Mammary epithelial cell (primary cell): ENCODE results near the gene A1BG.

Experiments
- CTCF ChIP-seq, 2 donors: IDR thresholded peaks in 1 of 2; conservative IDR thresholded peaks in 1 of 2; 2 replicates each; pipeline ENCODE4 v1.5.1; 2011 to 2012; ENCODE audit warnings: inconsistent platforms in 2 of 2, low read length in 2 of 2, mild to moderate bottlenecking in 2 of 2, control low read depth in 1 of 2, low read depth in 1 of 2; ENCODE audit not compliant: insufficient read depth in 1 of 2; ENCODE audit errors: extremely low read depth in 1 of 2
- EZH2 ChIP-seq: IDR thresholded peaks from 2 replicates; pipeline ENCODE4 v1.6.1; 2012; ENCODE audit warnings: low read length, inconsistent platforms, borderline replicate concordance

DNA sequence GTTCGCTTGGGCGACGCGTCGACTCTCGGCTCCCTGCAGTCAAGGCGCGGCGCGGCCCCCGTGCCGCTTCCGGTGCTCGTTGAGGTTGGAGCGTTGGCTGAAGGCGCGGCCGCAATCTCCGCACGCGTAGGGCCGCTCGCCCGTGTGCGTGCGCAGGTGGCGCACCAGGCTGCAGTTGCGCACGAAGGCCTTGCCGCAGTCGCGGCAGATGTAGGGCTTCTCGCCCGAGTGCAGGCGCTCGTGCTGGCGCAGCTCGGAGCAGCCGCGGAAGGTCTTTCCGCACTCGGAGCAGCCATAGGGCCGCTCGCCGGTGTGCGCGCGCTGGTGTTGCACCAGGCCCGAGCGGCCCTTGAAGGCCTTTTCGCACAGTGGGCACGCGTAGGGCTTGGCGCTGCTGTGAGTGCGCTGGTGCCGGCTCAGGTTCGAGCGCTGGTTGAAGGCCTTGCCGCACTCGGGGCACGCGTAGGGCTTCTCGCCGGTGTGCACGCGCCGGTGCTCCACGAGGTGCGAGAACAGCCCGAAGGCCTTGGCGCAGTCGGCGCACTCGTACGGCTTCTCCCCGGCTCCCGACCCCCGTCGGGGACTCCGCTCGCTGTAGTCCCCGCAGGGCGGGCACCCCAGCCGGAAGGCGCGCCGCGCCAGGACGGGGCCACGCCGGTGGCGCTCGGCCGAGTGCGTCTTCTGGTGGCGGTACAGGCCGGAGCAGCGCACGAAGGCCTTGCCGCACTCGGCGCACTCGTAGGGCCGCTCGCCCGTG is 14.6 kb upstream of the A1BG start:
- TF ChIP-seq CTCF (conservative IDR thresholded peaks at IDR 0.05 in 1 of 2, IDR thresholded peaks at IDR 0.05 in 1 of 2; ENCODE audit: extremely low read depth in 1 of 2, insufficient read depth in 1 of 2, low read depth in 1 of 2, low read length in 2 of 2) (no peak), EZH2 (no peak)
